HG03135 (cell line): ENCODE measurements around the gene EN2.

Experiments
- ATAC-seq: cut with Tn5 transposase; IDR thresholded peaks from one replicate; pipeline ENCODE4 v1.9.1; 2021; ENCODE audit warnings: mild to moderate bottlenecking, moderate library complexity; ENCODE audit not compliant: unreplicated experiment

Gene EN2

GRCh38 chr7:155506854-155507337, 49.0 kb downstream of the EN2 start:
- no peak for ATAC-seq

GRCh38 chr7:155507576-155507975, 49.6 kb downstream of the EN2 start:
- no peak for ATAC-seq

GRCh38 chr7:155508376-155509358, 50.7 kb downstream of the EN2 start:
- no peak for ATAC-seq

- no peak for ATAC-seq
Observed at GRCh38 chr7:155509359-155509724, 51.4 kb downstream of the EN2 start.

GRCh38 chr7:155509725-155510551, 52.0 kb downstream of the EN2 start:
- ATAC-seq: no peak

GRCh38 chr7:155510975-155511701, 53.2 kb downstream of the EN2 start:
- ATAC-seq: no peak

- ATAC-seq: no peak
Observed at GRCh38 chr7:155511702-155511996, 53.7 kb downstream of the EN2 start.

- ATAC-seq: no peak
Observed at GRCh38 chr7:155512246-155512887, 54.4 kb downstream of the EN2 start.

GRCh38 chr7:155513543-155514285, 55.8 kb downstream of the EN2 start:
- ATAC-seq: no peak

- ATAC-seq: no peak
Observed at GRCh38 chr7:155514296-155514695, 56.4 kb downstream of the EN2 start.
